Stimulated activated CD4-positive, alpha-beta T cell treated with anti-CD3 and anti-CD28 coated beads, Interleukin-15, amount 100 ng/mL, for 48 hours (primary cell): Measurements from ENCODE around the gene HMGXB4.
"Not testable (repeated sequence)": the region's sequence is repeated elsewhere in the genome, so short reads cannot be mapped to it uniquely, and the experiment has no call there.

Experiments
- DNase-seq, 2 donors: peaks; one replicate each; pipeline ENCODE4 v3.0.0-alpha.2; 2020; ENCODE audit warnings: low read depth in 2 of 2

HMGXB4 gene

GRCh38 chr22:35257321-35258190 lies at the start of gene HMGXB4:
Gene HMGXB4 (plus strand): TSS chr22:35257493. CDS start chr22:35262391, 4,898 bp downstream.
- DNase-seq, result peak; percentile 77 to 78

- no peak for DNase-seq
Measured at GRCh38 chr22:35208003-35208402, 49.3 kb upstream of the HMGXB4 start.

GRCh38 chr22:35209203-35209602 lies 48.1 kb upstream of the HMGXB4 start:
- DNase-seq, result no peak

GRCh38 chr22:35212009-35212408 lies 45.3 kb upstream of the HMGXB4 start:
- DNase-seq, result no peak

GRCh38 chr22:35212996-35213395 lies 44.3 kb upstream of the HMGXB4 start:
- DNase-seq, result no peak

- no peak for DNase-seq
Measured at GRCh38 chr22:35214968-35215367, 42.3 kb upstream of the HMGXB4 start.

GRCh38 chr22:35215993-35216392 lies 41.3 kb upstream of the HMGXB4 start:
- DNase-seq, result no peak

- DNase-seq, result no peak
Measured at GRCh38 chr22:35217527-35217926, 39.8 kb upstream of the HMGXB4 start.

- no peak for DNase-seq
Measured at GRCh38 chr22:35218079-35218478, 39.2 kb upstream of the HMGXB4 start.

- DNase-seq, result no peak
Measured at GRCh38 chr22:35219012-35219411, 38.3 kb upstream of the HMGXB4 start.

- no peak for DNase-seq
Measured at GRCh38 chr22:35220221-35220620, 37.1 kb upstream of the HMGXB4 start.

- no peak for DNase-seq
Measured at GRCh38 chr22:35225010-35225409, 32.3 kb upstream of the HMGXB4 start.

GRCh38 chr22:35226958-35227647 lies 30.2 kb upstream of the HMGXB4 start:
- DNase-seq, result no peak

GRCh38 chr22:35229865-35230264 lies 27.4 kb upstream of the HMGXB4 start:
- no peak for DNase-seq

- no peak for DNase-seq
Measured at GRCh38 chr22:35230417-35230816, 26.9 kb upstream of the HMGXB4 start.

- DNase-seq, result no peak
Measured at GRCh38 chr22:35230839-35231584, 26.3 kb upstream of the HMGXB4 start.

- peak; percentile 43 to 67 for DNase-seq
Measured at GRCh38 chr22:35231585-35232084, 25.7 kb upstream of the HMGXB4 start.

GRCh38 chr22:35238749-35239148 lies 18.5 kb upstream of the HMGXB4 start:
- DNase-seq, result not testable (repeated sequence)

- DNase-seq, result not testable (repeated sequence)
Measured at GRCh38 chr22:35244507-35244906, 12.8 kb upstream of the HMGXB4 start.

GRCh38 chr22:35250156-35250555 lies 7.1 kb upstream of the HMGXB4 start:
- DNase-seq, result no peak

GRCh38 chr22:35253946-35254345 lies 3.3 kb upstream of the HMGXB4 start:
- no peak for DNase-seq

- no peak for DNase-seq
Measured at GRCh38 chr22:35257002-35257320, 332 bp upstream of the HMGXB4 start.
